ENCODE results near the gene DTNBP1.

DTNBP1 gene

GRCh38 chr6:15533379-15534026, 129.3 kb downstream of the DTNBP1 start:
- no peak overlapping the region for H3K4me3 ChIP-seq (ENCODE audit: low read depth, low read length)
- TF ChIP-seq, protein P1, sequence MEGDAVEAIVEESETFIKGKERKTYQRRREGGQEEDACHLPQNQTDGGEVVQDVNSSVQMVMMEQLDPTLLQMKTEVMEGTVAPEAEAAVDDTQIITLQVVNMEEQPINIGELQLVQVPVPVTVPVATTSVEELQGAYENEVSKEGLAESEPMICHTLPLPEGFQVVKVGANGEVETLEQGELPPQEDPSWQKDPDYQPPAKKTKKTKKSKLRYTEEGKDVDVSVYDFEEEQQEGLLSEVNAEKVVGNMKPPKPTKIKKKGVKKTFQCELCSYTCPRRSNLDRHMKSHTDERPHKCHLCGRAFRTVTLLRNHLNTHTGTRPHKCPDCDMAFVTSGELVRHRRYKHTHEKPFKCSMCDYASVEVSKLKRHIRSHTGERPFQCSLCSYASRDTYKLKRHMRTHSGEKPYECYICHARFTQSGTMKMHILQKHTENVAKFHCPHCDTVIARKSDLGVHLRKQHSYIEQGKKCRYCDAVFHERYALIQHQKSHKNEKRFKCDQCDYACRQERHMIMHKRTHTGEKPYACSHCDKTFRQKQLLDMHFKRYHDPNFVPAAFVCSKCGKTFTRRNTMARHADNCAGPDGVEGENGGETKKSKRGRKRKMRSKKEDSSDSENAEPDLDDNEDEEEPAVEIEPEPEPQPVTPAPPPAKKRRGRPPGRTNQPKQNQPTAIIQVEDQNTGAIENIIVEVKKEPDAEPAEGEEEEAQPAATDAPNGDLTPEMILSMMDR (IDR thresholded peaks at IDR 0.05; ENCODE audit: low read depth, low read length, missing control alignments), result no peak
- DNase-seq (ENCODE audit: low read depth), result no peak

DNA sequence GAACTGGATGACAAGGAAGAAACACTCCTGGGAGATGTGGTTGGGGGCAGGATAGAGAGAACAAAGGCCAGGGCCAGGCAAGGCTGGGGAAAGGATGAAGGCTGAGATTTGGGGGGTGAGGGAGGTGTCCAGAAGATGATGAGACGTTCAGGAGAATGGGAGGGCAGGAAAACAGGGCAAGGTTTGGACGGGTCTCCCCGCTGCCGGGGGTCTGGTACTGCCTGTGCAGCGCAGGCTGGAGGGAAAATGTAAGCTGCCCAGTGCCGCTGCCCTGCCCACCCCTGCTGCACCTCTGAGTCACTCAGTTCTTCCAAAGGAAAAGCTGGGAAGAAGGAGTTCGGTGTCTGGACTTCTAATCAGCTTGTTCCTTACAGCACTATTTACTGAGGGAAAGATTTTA, 130.9 kb downstream of the DTNBP1 start:
- TF ChIP-seq, protein P1 (IDR thresholded peaks at IDR 0.05; ENCODE audit: low read depth, low read length, missing control alignments), result no peak
- no peak for DNase-seq (ENCODE audit: low read depth)

GRCh38 chr6:15530411-15530810, 132.4 kb downstream of the DTNBP1 start:
- H3K4me3 ChIP-seq (ENCODE audit: low read depth, low read length), result no peak overlapping the region
- no peak for DNase-seq (ENCODE audit: low read depth)
- TF ChIP-seq, protein P1 (IDR thresholded peaks at IDR 0.05; ENCODE audit: low read depth, low read length, missing control alignments), result no peak

More for the DNA sequence above, 130.9 kb downstream of the DTNBP1 start:
- H3K4me3 ChIP-seq (ENCODE audit: low read depth, low read length), result no peak overlapping the region

DNA sequence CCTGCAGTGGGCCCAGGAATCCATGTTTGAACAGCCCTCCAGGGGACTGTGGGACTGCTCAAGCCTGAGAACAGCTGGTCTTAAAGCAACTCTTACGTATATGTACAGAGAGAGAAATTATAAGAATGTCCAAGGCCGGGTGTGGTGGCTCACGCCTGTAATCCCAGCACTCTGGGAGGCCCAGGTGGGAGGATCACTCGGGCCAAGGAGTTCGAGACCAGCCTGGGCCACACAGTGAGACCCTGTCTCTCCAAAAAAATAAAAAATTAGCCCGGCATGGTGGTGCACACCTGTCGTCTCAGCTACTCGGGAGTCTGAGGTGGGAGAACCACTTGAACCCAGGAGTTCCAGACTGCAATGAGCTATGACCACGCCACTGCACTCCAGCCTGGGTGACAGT, 134.0 kb downstream of the DTNBP1 start:
- DNase-seq (ENCODE audit: low read depth), result no peak
- H3K4me3 ChIP-seq (ENCODE audit: low read depth, low read length), result no peak overlapping the region
- TF ChIP-seq, protein P1 (IDR thresholded peaks at IDR 0.05; ENCODE audit: low read depth, low read length, missing control alignments), result no peak

DNA sequence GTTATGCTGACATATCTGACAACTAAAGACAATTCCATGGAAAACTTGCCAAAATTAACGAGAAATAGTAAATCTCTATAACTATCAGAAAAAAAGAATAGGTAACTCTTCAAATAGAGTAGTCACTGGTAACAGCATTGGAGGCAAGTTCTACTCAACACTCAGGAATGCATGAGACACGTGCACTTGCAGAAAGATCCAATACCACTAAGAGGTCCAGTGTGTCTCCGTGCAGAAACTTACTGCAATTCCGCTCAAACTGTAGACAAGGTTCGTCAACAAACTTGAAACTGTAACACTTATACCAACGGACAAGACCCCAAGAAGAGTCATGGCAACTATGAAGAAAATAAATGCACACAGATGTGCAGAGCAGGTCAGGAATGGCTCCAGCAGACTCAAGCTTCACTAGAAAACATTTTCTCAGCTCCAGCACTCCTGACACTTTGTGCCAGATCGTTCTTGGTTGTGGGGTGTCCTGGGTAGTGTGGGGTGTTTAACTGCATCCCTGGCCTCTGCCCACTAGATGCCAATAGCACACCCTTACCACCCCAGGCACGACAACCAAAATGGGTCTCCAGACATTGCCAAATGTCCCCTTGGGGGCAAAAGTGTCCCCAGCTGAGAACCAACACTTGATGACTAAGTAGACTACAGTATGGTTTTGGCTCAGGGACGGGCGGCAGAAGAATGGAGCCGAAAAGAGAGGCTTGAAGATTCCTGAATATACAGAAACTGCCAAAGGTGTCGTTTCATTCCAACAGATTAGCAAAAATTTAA, 134.8 kb downstream of the DTNBP1 start:
- H3K4me3 ChIP-seq (ENCODE audit: low read depth, low read length), result no peak overlapping the region
- TF ChIP-seq, protein P1 (IDR thresholded peaks at IDR 0.05; ENCODE audit: low read depth, low read length, missing control alignments), result no peak
- DNase-seq (ENCODE audit: low read depth), result no peak

GRCh38 chr6:15526212-15526701, 136.6 kb downstream of the DTNBP1 start:
- peak overlapping the region; percentile 24 for H3K4me3 ChIP-seq (ENCODE audit: low read depth, low read length)
- DNase-seq (ENCODE audit: low read depth), result peak; percentile 43
- TF ChIP-seq, protein P1 (IDR thresholded peaks at IDR 0.05; ENCODE audit: low read depth, low read length, missing control alignments), result no peak

Data from GM12864 (cell line).